ENCODE results near the gene PPIL3. TPM values are rescaled to one million over a fixed set of nuclear protein-coding genes. Genes with fewer than 3 reads are reported as not detected.

The PPIL3 gene
- polyA plus RNA-seq, 1 donor from 2014 or later, result 109 TPM

GRCh38 chr2:200843993-200844948 is 44.6 kb downstream of the PPIL3 start:
- no peaks in the 10 kb centered on the region for H3K36me3 ChIP-seq (ENCODE audit: insufficient read depth, low read length)

More at GRCh38 chr2:200843993-200844948, 44.6 kb downstream of the PPIL3 start:
- no peaks in the 10 kb centered on the region for H3K9me3 ChIP-seq (ENCODE audit: low read length)
- no peak overlapping the region for H3K27ac ChIP-seq (ENCODE audit: low read length)
- H3K27me3 ChIP-seq (ENCODE audit: insufficient read depth, low read depth, low read length), result no peaks in the 10 kb centered on the region
- no peak overlapping the region for H3K4me2 ChIP-seq (ENCODE audit: low read length)
- no peaks in the 10 kb centered on the region for H3F3A ChIP-seq (ENCODE audit: insufficient read depth, low read length, poor library complexity, severe bottlenecking)
- H3K79me2 ChIP-seq (replicated peaks; ENCODE audit: insufficient read depth, low read length), result no peaks in the 10 kb centered on the region
- no peaks in the 10 kb centered on the region for H4K20me1 ChIP-seq (ENCODE audit: insufficient read depth)
- H3K9me2 ChIP-seq (ENCODE audit: insufficient read depth, low read length), result no peaks in the 10 kb centered on the region
- H3K9ac ChIP-seq (ENCODE audit: low read length), result no peak overlapping the region
- no peak for TF ChIP-seq TAF1 (IDR thresholded peaks at IDR 0.05; ENCODE audit: low read depth)
- TF ChIP-seq MXI1 (conservative IDR thresholded peaks at IDR 0.05; ENCODE audit: poor library complexity, severe bottlenecking), result no peak
- TF ChIP-seq REST (IDR thresholded peaks at IDR 0.05; ENCODE audit: borderline replicate concordance), result no peak
- TF ChIP-seq SMC3 (conservative IDR thresholded peaks at IDR 0.05; ENCODE audit: poor library complexity), result no peak
- TF ChIP-seq EP300 (conservative IDR thresholded peaks at IDR 0.05; ENCODE audit: poor library complexity, severe bottlenecking), result no peak
- no peak for TF ChIP-seq POLR2AphosphoS5 (IDR thresholded peaks at IDR 0.05)
- no peak for TF ChIP-seq EZH2 (IDR thresholded peaks at IDR 0.05; ENCODE audit: borderline replicate concordance, insufficient read depth, low read length, poor library complexity, severe bottlenecking)
- TF ChIP-seq RAD21 (conservative IDR thresholded peaks at IDR 0.05), result no peak
- no peak for TF ChIP-seq CTCF (IDR thresholded peaks at IDR 0.05; ENCODE audit: poor library complexity, severe bottlenecking)
- H3K4me3 ChIP-seq (ENCODE audit: low read length), result no peak overlapping the region
- H2AFZ ChIP-seq (ENCODE audit: low read depth, low read length), result no peak overlapping the region
